Measurements from ENCODE around the gene ELP4.

ELP4 gene

GRCh38 chr11:31786996-31787685 lies 277.6 kb downstream of the ELP4 start:
- TF ChIP-seq POLR2AphosphoS5 (IDR thresholded peaks at IDR 0.05; ENCODE audit: low read depth, low read length) (no peak), FOXP2 (optimal IDR thresholded peaks at IDR 0.05; ENCODE audit: borderline replicate concordance, extremely low read depth, extremely low read length, insufficient read depth) (no peak), REST (IDR thresholded peaks at IDR 0.05; ENCODE audit: insufficient read depth in 1 of 2, low read depth in 2 of 2, low read length in 2 of 2) (no peak), TAF1 (IDR thresholded peaks at IDR 0.05; ENCODE audit: borderline replicate concordance, insufficient read depth, low read length) (no peak), SIN3A (IDR thresholded peaks at IDR 0.05; ENCODE audit: borderline replicate concordance, insufficient read depth, low read length) (no peak)

GRCh38 chr11:31788085-31788484 lies 278.5 kb downstream of the ELP4 start:
- TF ChIP-seq REST (IDR thresholded peaks at IDR 0.05; ENCODE audit: insufficient read depth in 1 of 2, low read depth in 2 of 2, low read length in 2 of 2) (no peak), TAF1 (IDR thresholded peaks at IDR 0.05; ENCODE audit: borderline replicate concordance, insufficient read depth, low read length) (no peak), SIN3A (IDR thresholded peaks at IDR 0.05; ENCODE audit: borderline replicate concordance, insufficient read depth, low read length) (no peak)

DNA sequence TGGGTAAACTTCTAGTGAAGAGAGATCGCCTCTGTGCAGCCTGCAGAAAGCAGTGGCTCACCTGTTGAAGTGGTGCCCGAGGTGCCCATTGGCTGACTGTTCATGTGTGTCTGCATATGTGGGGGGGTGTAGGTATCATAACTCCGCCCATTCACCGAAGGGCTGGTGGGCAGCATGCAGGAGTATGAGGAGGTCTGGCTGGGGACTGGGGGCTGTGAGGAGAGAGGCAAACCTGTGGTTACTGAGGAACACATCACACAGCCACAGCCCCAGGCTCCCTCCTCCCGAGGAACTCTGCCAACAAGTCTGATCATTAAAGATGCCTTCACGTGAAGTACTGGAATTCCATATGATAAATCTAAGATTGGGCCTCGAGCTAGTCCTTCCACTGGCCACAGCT lies 281.1 kb downstream of the ELP4 start:
- no peak for TF ChIP-seq POLR2AphosphoS5 (IDR thresholded peaks at IDR 0.05; ENCODE audit: low read depth, low read length)

DNA sequence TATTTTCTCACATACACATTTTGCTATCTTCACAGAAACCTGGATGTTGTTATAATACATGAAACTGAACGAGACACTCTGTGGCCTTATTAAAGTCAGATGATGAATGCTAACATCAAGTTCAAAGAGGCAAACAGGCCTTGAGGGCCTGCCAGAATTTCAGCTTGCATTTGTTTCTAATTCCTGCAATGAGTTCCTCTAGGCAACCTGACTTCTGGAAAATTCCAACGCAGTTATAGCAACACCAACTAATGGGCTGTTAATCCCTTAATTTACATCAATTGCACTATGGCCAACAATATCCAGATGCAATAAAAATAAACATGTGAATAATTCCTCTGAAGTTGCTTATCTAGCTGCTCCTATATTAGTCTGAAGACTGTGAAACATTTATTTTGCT lies 282.5 kb downstream of the ELP4 start:
- no peak for TF ChIP-seq REST (IDR thresholded peaks at IDR 0.05; ENCODE audit: insufficient read depth in 1 of 2, low read depth in 2 of 2, low read length in 2 of 2)
- TF ChIP-seq TAF1 (IDR thresholded peaks at IDR 0.05; ENCODE audit: borderline replicate concordance, insufficient read depth, low read length): no peak

GRCh38 chr11:31792456-31792855 lies 282.9 kb downstream of the ELP4 start:
- TF ChIP-seq POLR2AphosphoS5 (IDR thresholded peaks at IDR 0.05; ENCODE audit: low read depth, low read length) (no peak), SIN3A (IDR thresholded peaks at IDR 0.05; ENCODE audit: borderline replicate concordance, insufficient read depth, low read length) (no peak), REST (IDR thresholded peaks at IDR 0.05; ENCODE audit: insufficient read depth in 1 of 2, low read depth in 2 of 2, low read length in 2 of 2) (no peak)
